Peyer's patch (tissue), 4 donors: ENCODE data around the gene MAP3K12.

ENCODE experiments used
- CTCF ChIP-seq, 6 experiments: fragments of 450-650 bp in 4 of 6; fragments of 200-600 bp in 2 of 6; sonication (generic) in 1 of 6; IDR thresholded peaks; one replicate each; pipeline ENCODE4 v1.5.1; 2017 to 2019; ENCODE audit warnings: antibody characterized with exemption in 6 of 6, mild to moderate bottlenecking in 3 of 6, moderate library complexity in 1 of 6
- POLR2A ChIP-seq, 2 donors: fragments of 450-650 bp; IDR thresholded peaks; one replicate each; pipeline ENCODE4 v1.5.1; 2017; ENCODE audit warnings: antibody characterized with exemption in 2 of 2, mild to moderate bottlenecking in 2 of 2, moderate library complexity in 2 of 2

GRCh38 chr12:53533471-53533870, 34.2 kb upstream of the MAP3K12 start:
- TF ChIP-seq CTCF (IDR thresholded peaks at IDR 0.05) (no peak), POLR2A (IDR thresholded peaks at IDR 0.05) (no peak)
